GM23338 (cell line): ENCODE results near the gene CYP11A1.

Experiments used
- CREB1 ChIP-seq: fragments of 250-450 bp; sonication (Bioruptor Pico); IDR thresholded peaks from 2 replicates; pipeline ENCODE4 v1.5.0; 2020; ENCODE audit warnings: low read depth, mild to moderate bottlenecking, moderate library complexity
- CTCF ChIP-seq, 2 experiments: fragments of 200-600 bp in 1 of 2; sonication (generic) in 1 of 2; conservative IDR thresholded peaks; 2 replicates each; pipeline versions ENCODE4 v1.5.1 to v1.6.1; 2016 to 2017; ENCODE audit warnings: antibody characterized with exemption in 2 of 2, low read depth in 2 of 2, mild to moderate bottlenecking in 2 of 2, moderate library complexity in 1 of 2
- ETS1 ChIP-seq: IDR thresholded peaks from 2 replicates; pipeline ENCODE4 v1.6.1; 2016; ENCODE audit warnings: antibody characterized with exemption
- EZH2 ChIP-seq: fragments of 200-600 bp; sonication (generic); IDR thresholded peaks from one replicate; pipeline ENCODE4 v1.8.0; 2017; ENCODE audit warnings: antibody characterized with exemption, mild to moderate bottlenecking, low read depth; ENCODE audit not compliant: unreplicated experiment
- EZH2phosphoT487 ChIP-seq: fragments of 200-600 bp; sonication (generic); IDR thresholded peaks from one replicate; pipeline ENCODE4 v1.8.1; 2018; ENCODE audit warnings: antibody characterized with exemption; ENCODE audit not compliant: unreplicated experiment
- POLR2AphosphoS5 ChIP-seq: IDR thresholded peaks from 2 replicates; pipeline ENCODE4 v1.6.1; 2016; ENCODE audit warnings: antibody characterized with exemption, low read depth
- STAT1 ChIP-seq: IDR thresholded peaks from one replicate; pipeline ENCODE4 v1.6.1; 2016; ENCODE audit warnings: antibody characterized with exemption; ENCODE audit not compliant: unreplicated experiment
- ZNF114 ChIP-seq: fragments of 250-450 bp; sonication (Bioruptor Pico); IDR thresholded peaks from 2 replicates; pipeline ENCODE4 v1.5.0; 2020; ENCODE audit warnings: mild to moderate bottlenecking, moderate library complexity

GRCh38 chr15:74392902-74393301 is 25.5 kb upstream of the CYP11A1 start:
- TF ChIP-seq CTCF (conservative IDR thresholded peaks at IDR 0.05; ENCODE audit: low read depth in 2 of 2) = no peak
- no peak for TF ChIP-seq EZH2phosphoT487
- TF ChIP-seq CREB1 (CRISPR knock-in tag) = no peak
- TF ChIP-seq POLR2AphosphoS5 = no peak
- TF ChIP-seq EZH2 = no peak
- TF ChIP-seq ETS1 = no peak
- TF ChIP-seq ZNF114 (CRISPR knock-in tag) = no peak
- no peak for TF ChIP-seq STAT1
